Measurements from ENCODE around the gene NAA80. TPM values are rescaled to one million over a fixed set of nuclear protein-coding genes. Genes with fewer than 3 reads are reported as not detected.

NAA80 gene
- total and polyA plus RNA-seq, 10 of the 15 experiments (the other 5 are each of a cell fraction or from before 2014, with no cell fraction given) = 0.48 to 12.7 (median 6.7) TPM

GRCh38 chr3:50302095-50303012 is 3.1 kb upstream of the NAA80 start:
- SMC1A ChIA-PET (ENCODE audit: uncharacterized antibody, unreplicated experiment) = no interaction called here
- no peak overlapping the region for H3K4me3 ChIP-seq
- CTCF ChIA-PET = interaction anchor here (3.5 kb wide), 1 partner anchor 22 kb away, joined by 13 read pairs; no protein-coding TSS in a partner anchor
- H3K36me3 ChIP-seq (ENCODE audit: control insufficient read depth in 2 of 2, insufficient read depth in 2 of 2, low read length in 1 of 2) = no peaks in the 10 kb centered on the region
- H2AFZ ChIP-seq (ENCODE audit: control insufficient read depth, low read depth, low read length) = no peak overlapping the region
- no peak overlapping the region for H3K27ac ChIP-seq (ENCODE audit: control insufficient read depth, insufficient read depth)
- POLR2A ChIA-PET = interaction anchor here (0.7 kb wide), 1 partner anchor 14 kb away, joined by 6 read pairs; no protein-coding TSS in a partner anchor
- H3K4me2 ChIP-seq (ENCODE audit: control insufficient read depth, insufficient read depth) = no peak overlapping the region
- in situ Hi-C loops (cut with MboI) (no loop called here), intact Hi-C loops (cut with micrococcal nuclease; ENCODE audit: unreplicated experiment) (no loop called here)
- H4K20me1 ChIP-seq (ENCODE audit: control insufficient read depth, insufficient read depth) = no peaks in the 10 kb centered on the region
- peaks cover 4% of the 10 kb centered on the region for H3K4me1 ChIP-seq (ENCODE audit: control insufficient read depth, insufficient read depth, low read length)
- H3K9ac ChIP-seq (ENCODE audit: control insufficient read depth, insufficient read depth, low read length) = no peak overlapping the region
- WGBS (ENCODE audit: insufficient coverage, insufficient replicate concordance, low lambda C conversion rate, missing lambda C conversion rate) = 79% methylated on average over 32 of the region's 32 CpGs
- H3K79me2 ChIP-seq (ENCODE audit: control insufficient read depth, insufficient read depth, low read length) = peaks cover 2% of the 10 kb centered on the region; the same call in 1 of the 2 replicates
- no peaks in the 10 kb centered on the region for H3K9me3 ChIP-seq (replicated peaks; ENCODE audit: control insufficient read depth, insufficient read depth, low read length)
- no peak for ATAC-seq
- no peaks in the 10 kb centered on the region for H3K27me3 ChIP-seq (replicated peaks in 1 of 2; ENCODE audit: control insufficient read depth in 2 of 2, insufficient read depth in 2 of 2, low read length in 1 of 2)
- TF ChIP-seq ASH2L (IDR thresholded peaks at IDR 0.05; ENCODE audit: borderline replicate concordance, low read depth) (no peak), RAD21 (IDR thresholded peaks at IDR 0.05; ENCODE audit: insufficient read depth, low read depth, low read length) (no peak), SMAD5 (IDR thresholded peaks at IDR 0.05; ENCODE audit: low read depth) (no peak), EGR1 (IDR thresholded peaks at IDR 0.05; ENCODE audit: borderline replicate concordance in 1 of 2, low read depth in 2 of 2, low read length in 2 of 2) (no peak), NBN (IDR thresholded peaks at IDR 0.05) (no peak), KDM1A (IDR thresholded peaks at IDR 0.05; ENCODE audit: borderline replicate concordance) (no peak), BRCA1 (IDR thresholded peaks at IDR 0.05; ENCODE audit: low read depth, low read length) (no peak), CREM (IDR thresholded peaks at IDR 0.05; ENCODE audit: low read depth) (no peak), EZH2 (IDR thresholded peaks at IDR 0.05; ENCODE audit: borderline replicate concordance, control insufficient read depth, low read depth, low read length) (no peak), RELB (IDR thresholded peaks at IDR 0.05; ENCODE audit: low read depth) (no peak), NFIC (IDR thresholded peaks at IDR 0.05; ENCODE audit: low read depth, low read length) (no peak), ATF7 (IDR thresholded peaks at IDR 0.05; ENCODE audit: low read depth) (no peak), ATF2 (IDR thresholded peaks at IDR 0.05; ENCODE audit: low read length) (no peak), USF2 (IDR thresholded peaks at IDR 0.05; ENCODE audit: borderline replicate concordance, low read depth, low read length) (no peak), POLR2AphosphoS2 (IDR thresholded peaks at IDR 0.05; ENCODE audit: low read depth, low read length) (no peak)
- no peak for DNase-seq (ENCODE audit: low read depth, low spot score)
- RAD21 ChIA-PET (ENCODE audit: unreplicated experiment) = no interaction called here
- FAIRE-seq = no peak
- no TSS peak for BruUV-seq (replicated peaks)

Measured in GM12878 (cell line).